HG03571 (cell line): ENCODE data around the gene FAM236C.
"Not testable (repeated sequence)": the region's sequence is repeated elsewhere in the genome, so short reads cannot be mapped to it uniquely, and the experiment has no call there.

Experiments
- ATAC-seq: cut with Tn5 transposase; IDR thresholded peaks from one replicate; pipeline ENCODE4 v1.9.1; 2021; ENCODE audit not compliant: unreplicated experiment

FAM236C gene

GRCh38 chrX:72912315-72912714, at the start of gene FAM236C:
TSS of gene FAM236C (plus strand) at chrX:72912615. CDS start at chrX:72912715, 100 bp downstream.
- ATAC-seq, result not testable (repeated sequence)

- ATAC-seq, result not testable (repeated sequence)
Observed at GRCh38 chrX:72882898-72883297, 29.5 kb upstream of the FAM236C start.

DNA sequence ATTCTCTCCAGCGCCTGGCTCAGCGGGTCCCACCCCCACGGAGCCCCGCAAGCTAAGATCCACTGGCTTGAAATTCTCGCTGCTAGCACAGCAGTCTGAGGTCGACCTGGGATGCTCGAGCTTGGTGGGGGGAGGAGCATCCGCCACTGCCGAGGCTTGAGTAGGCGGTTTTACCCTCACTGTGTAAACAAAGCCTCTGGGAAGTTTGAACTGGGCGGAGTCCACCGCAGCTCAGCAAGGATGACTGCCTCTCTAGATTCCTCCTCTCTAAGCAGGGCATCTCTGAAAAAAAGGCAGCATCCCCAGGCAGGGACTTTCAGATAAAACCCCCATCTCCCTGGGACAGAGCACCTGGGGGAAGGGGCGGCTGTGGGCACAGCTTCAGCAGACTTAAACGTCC, 22.7 kb upstream of the FAM236C start:
- ATAC-seq, result not testable (repeated sequence)

- ATAC-seq, result not testable (repeated sequence)
Observed at GRCh38 chrX:72916096-72916495, 3.7 kb downstream of the FAM236C start.

DNA sequence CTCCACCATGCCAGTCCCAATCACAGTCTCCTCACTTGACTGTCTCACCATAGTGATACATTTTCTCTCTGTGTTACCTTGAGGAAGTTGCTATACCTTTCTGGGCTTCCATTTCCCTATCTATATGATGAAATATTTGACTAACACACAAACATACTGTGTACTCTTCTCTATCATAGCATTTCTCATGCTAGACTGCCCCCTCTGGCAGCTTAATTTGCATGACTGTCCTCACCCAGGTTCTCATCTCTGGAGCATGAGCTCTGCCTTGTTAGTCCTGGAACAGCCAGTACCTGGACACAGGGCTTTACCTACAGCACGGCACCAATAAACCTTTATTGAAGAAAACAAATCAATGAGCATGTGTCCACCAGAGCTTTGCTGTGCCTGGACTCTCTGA, 19.9 kb downstream of the FAM236C start:
- ATAC-seq, result not testable (repeated sequence)

GRCh38 chrX:72936455-72936854, 24.0 kb downstream of the FAM236C start:
- ATAC-seq, result not testable (repeated sequence)

- ATAC-seq, result not testable (repeated sequence)
Observed at GRCh38 chrX:72936882-72937455, 24.6 kb downstream of the FAM236C start.

- ATAC-seq, result not testable (repeated sequence)
Observed at GRCh38 chrX:72937906-72938305, 25.5 kb downstream of the FAM236C start, which contains the start of gene FAM236A. TSS of gene FAM236A (plus strand) at chrX:72938206. CDS start at chrX:72938263, 57 bp downstream.

- ATAC-seq, result not testable (repeated sequence)
Observed at GRCh38 chrX:72942272-72942671, 29.9 kb downstream of the FAM236C start.

GRCh38 chrX:72943035-72943818, 30.8 kb downstream of the FAM236C start:
- ATAC-seq, result peak; percentile 69

GRCh38 chrX:72943819-72944169, 31.4 kb downstream of the FAM236C start, which contains the start of gene DMRTC1:
TSS of gene DMRTC1 (minus strand) at chrX:72943837. CDS start at chrX:72875694, 68,143 bp downstream.
- ATAC-seq, result peak; percentile 79

DNA sequence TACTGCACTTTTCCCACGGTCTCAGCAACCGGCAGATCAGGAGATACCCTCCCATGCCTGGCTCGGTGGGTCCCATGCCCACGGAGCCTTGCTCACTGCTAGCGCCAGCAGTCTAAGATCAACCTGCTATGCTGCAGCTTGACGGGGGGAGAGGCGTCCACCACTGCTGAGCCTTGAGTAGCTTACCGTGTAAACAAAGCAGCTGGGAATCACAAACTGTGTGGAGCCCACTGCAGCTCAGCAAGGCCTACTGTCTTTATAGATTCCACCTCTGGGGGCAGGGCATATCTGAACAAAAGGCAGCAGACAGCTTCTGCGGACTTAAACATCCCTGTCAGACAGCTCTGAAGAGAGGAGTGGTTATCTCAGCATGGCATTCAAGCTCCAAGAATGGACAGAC, 47.6 kb downstream of the FAM236C start:
- ATAC-seq, result not testable (repeated sequence)
